ENCODE data around the gene AURKB.

- TF ChIP-seq CTCF (IDR thresholded peaks at IDR 0.05) (no peak), EZH2 (IDR thresholded peaks at IDR 0.05; ENCODE audit: borderline replicate concordance, insufficient read depth, low read depth, low read length, poor library complexity, severe bottlenecking) (no peak)
Measured at GRCh38 chr17:8237175-8237574, 26.8 kb upstream of the AURKB start.

All from B cell (primary cell).